Measurements from ENCODE around the gene TSPAN5.

TSPAN5 gene

GRCh38 chr4:98672583-98673287, 14.3 kb upstream of the TSPAN5 start:
- DNase-seq, result no peak

GRCh38 chr4:98671131-98671530, 12.7 kb upstream of the TSPAN5 start:
- DNase-seq, result no peak

GRCh38 chr4:98670186-98670585, 11.8 kb upstream of the TSPAN5 start:
- no peak for DNase-seq

GRCh38 chr4:98669577-98669976, 11.2 kb upstream of the TSPAN5 start:
- DNase-seq, result no peak

- no peak for DNase-seq
Observed at GRCh38 chr4:98664959-98665358, 6.5 kb upstream of the TSPAN5 start.

GRCh38 chr4:98663226-98664006, 5.0 kb upstream of the TSPAN5 start:
- peak; percentile 37 to 42 for DNase-seq

- DNase-seq, result no peak
Observed at GRCh38 chr4:98662626-98663225, 4.3 kb upstream of the TSPAN5 start.

GRCh38 chr4:98662055-98662453, 3.6 kb upstream of the TSPAN5 start:
- DNase-seq, result no peak

GRCh38 chr4:98661371-98662054, 3.1 kb upstream of the TSPAN5 start:
- no peak for DNase-seq

- no peak for DNase-seq
Observed at GRCh38 chr4:98659741-98660462, 1.5 kb upstream of the TSPAN5 start.

- DNase-seq, result no peak
Observed at GRCh38 chr4:98659106-98659592, 738 bp upstream of the TSPAN5 start.

- DNase-seq, result no peak
Observed at GRCh38 chr4:98657531-98658286, 702 bp downstream of the TSPAN5 start.

- DNase-seq, result no peak
Observed at GRCh38 chr4:98656886-98657285, 1.5 kb downstream of the TSPAN5 start.

- no peak for DNase-seq
Observed at GRCh38 chr4:98656443-98656842, 2.0 kb downstream of the TSPAN5 start.

GRCh38 chr4:98653890-98654867, 4.2 kb downstream of the TSPAN5 start:
- DNase-seq, result no peak

GRCh38 chr4:98652996-98653395, 5.4 kb downstream of the TSPAN5 start:
- DNase-seq, result no peak

- no peak for DNase-seq
Observed at GRCh38 chr4:98648602-98649001, 9.8 kb downstream of the TSPAN5 start.

- DNase-seq, result no peak
Observed at GRCh38 chr4:98646422-98646821, 12.0 kb downstream of the TSPAN5 start.

- DNase-seq, result no peak
Observed at GRCh38 chr4:98645527-98645926, 12.9 kb downstream of the TSPAN5 start.

GRCh38 chr4:98643755-98644154, 14.7 kb downstream of the TSPAN5 start:
- no peak for DNase-seq
